Measurements from ENCODE around the gene RAP1GAP2.

- no peak for TF ChIP-seq HDGF (IDR thresholded peaks at IDR 0.05; ENCODE audit: borderline replicate concordance)
- no peak for TF ChIP-seq SUZ12 (IDR thresholded peaks at IDR 0.05)
- TF ChIP-seq FOXM1 (IDR thresholded peaks at IDR 0.05; ENCODE audit: borderline replicate concordance) = no peak
- TF ChIP-seq FOXK2 (IDR thresholded peaks at IDR 0.05) = no peak
- no peak for TF ChIP-seq SP1 (IDR thresholded peaks at IDR 0.05)
- TF ChIP-seq TARDBP (IDR thresholded peaks at IDR 0.05) = no peak
- no peak for TF ChIP-seq ELF4 (IDR thresholded peaks at IDR 0.05)
These were observed 110.7 kb downstream of the RAP1GAP2 start for GRCh38 chr17:2906901-2907300.

Measured in HEK293T (cell line).